Stimulated activated CD4-positive, alpha-beta T cell treated with anti-CD3 and anti-CD28 coated beads, Interleukin-4, amount 100 ng/mL, for 48 hours (primary cell): ENCODE data around the gene SAP25.
"Not testable (repeated sequence)": the region's sequence is repeated elsewhere in the genome, so short reads cannot be mapped to it uniquely, and the experiment has no call there.

Source experiments
- DNase-seq, 2 donors: peaks; one replicate each; pipeline ENCODE4 v3.0.0-alpha.2; 2020; ENCODE audit warnings: low read depth in 2 of 2

SAP25 gene

DNA sequence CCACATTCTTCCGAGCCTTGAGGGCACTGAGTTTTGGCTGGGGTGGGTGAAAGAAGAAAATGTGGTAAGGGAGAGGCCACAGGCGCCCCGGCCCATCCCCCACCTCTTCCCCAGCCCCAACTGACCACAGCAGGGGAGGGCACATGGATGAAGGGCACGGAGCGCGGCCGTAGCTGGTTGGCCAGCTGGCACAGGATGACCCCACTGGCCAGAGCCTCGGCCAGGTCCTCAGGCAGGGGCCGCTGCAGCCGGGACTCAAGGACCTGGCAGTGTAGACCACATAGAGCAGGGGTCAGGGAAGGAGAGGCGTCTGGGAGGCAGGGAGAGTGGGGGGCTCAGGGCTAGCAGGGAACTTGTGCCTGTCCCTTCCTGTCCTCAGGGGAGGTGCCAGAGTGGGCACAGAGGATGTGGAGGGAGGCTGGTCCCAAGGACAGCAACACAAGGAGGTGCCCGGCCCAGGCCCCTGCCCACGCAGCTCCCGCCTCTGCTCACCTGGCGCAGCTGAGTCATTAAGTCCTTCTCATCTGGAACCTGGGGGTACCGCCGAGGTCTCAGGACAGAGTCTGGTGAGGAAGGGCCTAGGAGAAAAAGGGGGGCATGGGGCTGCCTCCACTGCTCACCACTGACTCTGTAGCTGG, 2.2 kb upstream of the SAP25 start:
- no peak for DNase-seq

GRCh38 chr7:100575206-100575631, 1.5 kb upstream of the SAP25 start:
- DNase-seq = no peak

GRCh38 chr7:100574362-100575205, 884 bp upstream of the SAP25 start:
- DNase-seq = no peak

GRCh38 chr7:100572949-100573675, 588 bp downstream of the SAP25 start:
- no peak for DNase-seq

DNA sequence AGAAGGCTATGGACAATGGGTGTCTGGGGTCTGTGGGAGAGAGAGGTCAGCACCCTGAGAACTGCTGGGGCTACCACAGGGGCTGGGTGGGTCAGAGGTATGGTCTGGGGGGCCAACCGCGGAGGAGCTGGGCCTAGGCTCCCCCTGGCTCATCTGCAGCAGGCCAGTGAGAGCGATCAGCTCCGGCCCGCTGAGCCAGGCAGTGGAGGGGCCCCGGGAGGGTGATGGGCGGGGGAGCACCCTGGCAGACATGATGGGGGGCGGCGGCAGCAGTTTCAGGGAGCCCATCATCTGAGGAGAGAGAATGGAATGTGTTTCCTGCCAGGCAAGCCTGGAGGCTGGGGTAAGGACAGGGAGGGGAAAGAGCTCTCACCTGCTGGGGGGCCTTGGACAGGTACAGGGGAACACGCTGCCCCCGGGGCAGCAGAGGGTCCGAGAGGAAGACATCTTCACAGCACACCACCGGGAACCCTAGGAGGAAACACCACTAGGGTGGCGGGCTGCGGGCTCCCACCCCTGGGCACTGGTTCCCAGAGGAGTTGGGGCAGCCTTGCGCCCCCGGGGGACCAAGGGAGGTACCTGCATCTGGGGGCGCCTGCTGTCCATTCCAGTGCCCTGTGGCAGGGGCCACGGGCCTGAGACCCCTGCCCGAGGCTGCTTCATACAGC, 1.3 kb downstream of the SAP25 start:
- no peak for DNase-seq

DNA sequence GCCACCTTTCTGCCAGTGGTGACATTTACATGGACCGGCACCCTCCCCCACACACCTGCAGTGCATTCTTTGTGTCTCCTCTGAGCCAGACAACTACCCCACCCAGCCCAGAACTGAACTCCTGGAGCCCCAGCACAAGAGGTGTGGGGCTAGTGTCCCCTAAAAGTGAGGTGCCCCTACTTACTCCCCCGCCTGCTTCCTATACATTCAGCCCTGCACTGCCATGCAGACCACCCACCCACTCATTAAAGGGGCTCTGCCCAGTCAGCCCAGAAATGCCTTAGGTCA, 1.9 kb downstream of the SAP25 start:
- DNase-seq = no peak

DNA sequence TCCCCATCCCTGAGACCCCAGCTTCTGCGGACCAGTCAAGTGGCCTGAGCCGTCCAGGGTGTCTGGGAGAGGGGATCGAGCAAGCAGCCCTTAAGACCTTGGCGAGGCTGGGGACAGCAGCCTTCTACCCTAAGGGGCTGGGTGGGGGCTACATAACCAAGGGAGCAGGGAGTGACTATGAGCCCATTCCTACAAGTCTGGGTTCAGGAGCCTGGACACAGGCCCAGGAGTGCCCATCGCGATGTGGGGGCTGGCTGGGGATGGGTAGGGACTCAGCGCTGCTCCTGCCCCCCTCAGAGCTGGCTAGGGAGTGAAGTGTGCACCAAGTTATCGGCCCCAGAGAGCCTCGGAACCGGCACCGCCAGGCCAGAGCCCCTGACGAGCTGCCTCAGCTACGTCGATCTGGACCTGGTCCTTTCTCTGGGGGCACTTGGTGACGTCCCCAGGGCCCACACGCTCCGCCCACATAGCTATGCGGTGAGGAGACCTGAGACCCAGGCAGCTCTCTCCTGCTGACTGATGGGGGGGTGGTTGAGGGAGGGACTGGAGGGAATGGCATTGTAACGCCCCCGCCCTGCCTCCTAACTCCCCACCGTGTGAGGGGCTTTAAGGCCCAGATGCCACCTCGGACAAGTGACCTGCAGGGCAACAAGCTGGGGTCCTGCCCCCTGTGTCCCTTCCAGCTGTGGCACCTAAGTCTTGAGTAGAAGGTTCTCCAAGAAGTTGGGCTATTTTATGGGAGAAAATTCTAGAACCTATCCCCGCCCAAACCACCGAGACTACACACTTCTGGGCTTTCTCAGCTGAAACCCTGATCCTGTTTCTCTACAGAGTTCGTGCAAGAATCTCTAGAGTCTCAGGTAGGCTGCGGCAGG, 2.5 kb downstream of the SAP25 start:
- DNase-seq = no peak

GRCh38 chr7:100568896-100569844, 4.5 kb downstream of the SAP25 start:
- peak in 1 of 2 donors; percentile 53 for DNase-seq

DNA sequence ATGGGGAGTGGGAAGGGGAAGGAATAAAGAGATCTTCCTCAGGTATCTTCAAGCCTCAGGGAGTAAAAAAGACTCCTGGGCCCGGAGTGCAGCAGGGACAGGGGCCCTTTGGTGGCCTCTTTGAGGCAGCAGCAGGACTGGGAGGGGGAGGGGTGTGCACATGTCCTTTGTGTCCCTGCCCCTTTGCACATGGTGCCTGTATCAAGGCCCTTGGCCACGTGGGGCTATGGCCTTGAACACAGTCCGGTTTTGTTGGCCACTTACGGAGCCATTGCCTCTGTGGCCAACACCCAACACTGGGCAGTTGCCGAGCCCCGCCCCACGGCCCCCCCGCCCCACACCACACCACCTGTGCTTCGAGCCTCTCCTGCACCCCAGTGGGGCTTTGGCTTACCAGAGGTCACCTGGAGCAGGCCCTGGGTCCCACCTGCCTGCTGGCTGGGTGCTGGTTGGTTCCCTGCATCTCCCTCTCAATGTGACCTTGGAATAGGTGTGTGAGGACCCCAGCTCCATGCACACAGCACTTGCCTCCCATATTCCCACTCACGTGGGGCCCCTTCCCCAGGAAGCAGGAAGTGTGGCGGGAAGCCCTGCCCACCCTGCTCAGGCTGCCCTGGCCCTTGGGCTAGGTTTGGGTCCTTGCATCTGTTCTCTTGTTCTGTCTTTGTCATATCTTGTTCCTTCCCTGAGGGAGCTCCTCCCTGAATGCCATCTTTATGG, 5.4 kb downstream of the SAP25 start:
- no peak for DNase-seq

DNA sequence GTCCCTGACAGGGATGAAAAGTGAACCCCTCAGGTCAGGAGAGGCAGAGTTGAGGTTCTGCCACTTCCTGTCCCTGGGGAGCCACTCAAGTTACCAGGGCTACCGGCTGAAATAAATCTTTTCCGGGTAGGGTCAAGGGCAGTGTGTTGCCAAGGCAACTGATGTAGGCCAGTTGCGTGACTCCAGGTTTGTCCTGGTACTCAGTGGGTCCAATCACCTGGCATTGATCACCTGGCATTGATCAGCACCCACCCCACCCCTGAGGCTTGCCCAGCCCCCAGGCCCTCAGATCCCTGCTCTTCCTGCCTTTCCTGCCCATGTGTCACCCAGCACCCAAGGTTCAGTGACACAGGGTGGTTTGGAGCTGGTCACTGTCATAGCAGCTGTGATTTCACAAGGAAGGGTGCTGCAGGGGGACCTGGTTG, 5.9 kb downstream of the SAP25 start:
- DNase-seq = no peak

GRCh38 chr7:100567031-100567730, 6.5 kb downstream of the SAP25 start:
- no peak for DNase-seq

GRCh38 chr7:100566018-100566531, 7.6 kb downstream of the SAP25 start:
- DNase-seq = no peak

DNA sequence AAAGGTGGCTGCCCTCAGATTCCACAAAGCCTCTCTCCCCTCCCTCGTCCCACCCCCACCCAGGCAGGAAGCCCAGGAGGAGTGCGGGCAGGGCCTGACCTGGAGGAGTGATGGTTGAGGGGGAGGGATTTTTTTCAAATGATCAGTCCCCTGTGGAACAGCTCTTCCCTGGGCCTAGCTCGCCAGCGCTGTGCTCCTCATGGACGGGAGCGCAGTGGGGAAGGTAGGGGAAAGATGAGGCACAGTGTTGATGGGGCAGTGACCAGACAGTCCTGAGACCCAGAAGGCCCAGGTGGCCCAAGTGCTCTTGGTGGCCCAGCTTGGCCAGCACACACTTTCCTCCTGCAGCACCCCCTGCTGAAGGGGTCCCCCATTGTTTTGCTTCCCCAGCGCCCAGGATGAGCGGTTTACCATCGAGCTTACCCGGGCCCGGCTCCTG, 8.5 kb downstream of the SAP25 start:
- DNase-seq = no peak

DNA sequence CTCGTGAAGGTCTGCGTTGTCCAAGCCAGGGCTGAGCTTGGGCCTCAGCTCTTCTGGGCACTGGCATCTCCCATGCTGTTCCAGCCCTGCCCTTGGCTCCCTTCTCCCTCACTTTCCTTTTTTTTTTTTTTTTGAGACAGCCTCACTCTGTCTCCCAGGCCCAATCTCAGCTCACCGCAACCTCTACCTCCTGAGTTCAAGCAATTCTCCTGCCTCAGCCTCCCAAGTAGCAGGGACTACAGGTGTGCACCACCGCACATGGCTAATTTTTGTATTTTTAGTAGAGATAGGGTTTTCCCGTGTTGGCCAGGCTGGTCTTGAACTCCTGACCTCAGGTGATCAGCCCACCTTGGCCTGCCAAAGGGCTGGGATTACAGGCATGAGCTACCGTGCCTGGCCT, 9.3 kb downstream of the SAP25 start:
- not testable (repeated sequence) for DNase-seq

DNA sequence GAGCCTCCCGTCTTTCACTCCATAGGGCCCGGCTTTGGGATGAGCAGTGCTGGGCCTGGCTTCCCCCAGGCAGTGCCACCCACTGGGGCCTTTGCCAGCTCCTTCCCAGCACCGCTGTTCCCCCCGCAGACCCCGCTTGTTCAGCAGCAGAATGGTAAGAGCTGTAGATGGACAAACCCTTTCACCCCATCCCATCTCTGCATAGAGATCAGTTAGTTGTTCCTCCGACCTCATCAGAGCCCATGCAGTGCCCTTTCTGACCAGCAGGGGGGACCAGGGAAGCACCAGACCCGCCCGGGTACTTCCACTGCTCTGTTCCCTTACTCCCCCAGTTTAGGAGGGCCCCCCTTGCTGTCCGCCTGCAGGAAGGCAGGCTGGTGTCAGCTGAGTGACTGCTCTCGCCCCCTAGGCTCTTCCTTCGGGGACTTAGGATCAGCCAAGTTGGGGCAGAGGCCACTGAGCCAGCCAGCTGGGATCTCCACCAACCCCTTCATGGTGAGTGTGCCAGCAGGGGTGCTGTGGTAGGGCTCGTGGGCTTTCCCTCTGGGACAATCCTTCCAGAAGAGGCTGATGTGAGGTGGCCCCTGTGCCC, 9.8 kb downstream of the SAP25 start:
- DNase-seq = peak; percentile 71 to 91

DNA sequence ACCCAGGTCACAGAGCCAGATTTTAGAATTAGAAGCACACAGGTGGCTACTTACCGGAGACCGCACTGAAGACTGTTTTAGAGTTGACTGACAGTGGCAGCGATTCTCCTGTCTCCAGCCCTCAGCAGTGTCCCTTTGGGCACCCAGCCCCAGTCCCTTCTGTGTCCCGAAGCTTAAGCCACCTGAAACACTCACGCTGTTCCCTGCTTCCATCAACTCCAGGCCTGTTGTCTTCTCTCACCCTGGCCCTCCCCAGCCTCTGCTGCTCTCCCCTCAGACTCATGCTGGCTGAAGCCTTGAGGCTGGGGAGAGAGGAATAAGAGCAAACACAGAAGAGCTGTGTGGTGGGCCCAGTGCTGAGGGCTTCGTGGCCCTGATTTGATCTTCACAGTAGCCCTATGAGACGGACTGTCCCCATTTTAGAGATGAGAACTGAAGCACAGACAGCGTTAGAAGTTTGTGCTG, 10.6 kb downstream of the SAP25 start:
- no peak for DNase-seq

GRCh38 chr7:100562195-100563099, 11.3 kb downstream of the SAP25 start:
- no peak for DNase-seq
